Measurements from ENCODE around the gene DLEC1. TPM values are rescaled to one million over a fixed set of nuclear protein-coding genes. Genes with fewer than 3 reads are reported as not detected.
"Not testable (repeated sequence)": the region's sequence is repeated elsewhere in the genome, so short reads cannot be mapped to it uniquely, and the experiment has no call there.

The DLEC1 gene
- total RNA-seq, 4 donors from 2014 or later: 0.44 to 1.7 (median 1.5) TPM

- intact Hi-C loops (cut with DNase I): no loop called here
- Histone ChIP-seq H3K4me1 (peaks cover 0 to 10% of the 10 kb centered on the region in 2 donors), H3K4me3 (replicated peaks in 1 of 3) (no peak overlapping the region), H3K27me3 (no peaks in the 10 kb centered on the region), H3K27ac (no peak overlapping the region), H3K9me3 (no peaks in the 10 kb centered on the region), H3K36me3 (no peaks in the 10 kb centered on the region)
- DNase-seq: peak; percentile 66 to 75
- TF ChIP-seq POLR2A (IDR thresholded peaks at IDR 0.05) (no peak), CTCF (IDR thresholded peaks at IDR 0.05) (no peak)
- 71 to 77% methylated on average over 3 of the region's 3 CpGs for WGBS, 2 donors
These were observed 118.6 kb downstream of the DLEC1 start for GRCh38 chr3:38157595-38157994.

- Histone ChIP-seq H3K4me3 (replicated peaks in 1 of 3) (no peak overlapping the region), H3K4me1 (peaks cover 8 to 15% of the 10 kb centered on the region in 2 donors), H3K9me3 (no peaks in the 10 kb centered on the region), H3K27me3 (no peaks in the 10 kb centered on the region), H3K36me3 (no peaks in the 10 kb centered on the region), H3K27ac (no peak overlapping the region)
- 64 to 75% methylated on average over 5 of the region's 5 CpGs for WGBS, 2 donors
- TF ChIP-seq CTCF (IDR thresholded peaks at IDR 0.05) (no peak), POLR2A (IDR thresholded peaks at IDR 0.05) (no peak)
- no peak for DNase-seq
- intact Hi-C loops (cut with DNase I): no loop called here
These were observed 119.5 kb downstream of the DLEC1 start for GRCh38 chr3:38158472-38158871.

- H3K27ac ChIP-seq; H3K4me3 ChIP-seq (replicated peaks in 1 of 3); intact Hi-C loops (cut with DNase I): not testable (repeated sequence)
These were observed 121.7 kb downstream of the DLEC1 start for GRCh38 chr3:38160704-38161103.

GRCh38 chr3:38163117-38163840 is 124.3 kb downstream of the DLEC1 start:
- WGBS, 2 donors: 86% methylated on average over 12 of the region's 12 CpGs
- Histone ChIP-seq H3K9me3 (no peaks in the 10 kb centered on the region), H3K36me3 (no peaks in the 10 kb centered on the region), H3K27ac (peak overlapping the region in 2 of 3 donors; percentile 96 to 97), H3K4me1 (peaks cover 27 to 30% of the 10 kb centered on the region in 2 donors), H3K4me3 (replicated peaks in 1 of 3) (no peak overlapping the region), H3K27me3 (no peaks in the 10 kb centered on the region)
- no peak for TF ChIP-seq CTCF (IDR thresholded peaks at IDR 0.05)
- no peak for DNase-seq
- intact Hi-C loops (cut with DNase I): no loop called here

More at GRCh38 chr3:38160704-38161103, 121.7 kb downstream of the DLEC1 start:
- not testable (repeated sequence) for H3K9me3 ChIP-seq, H3K36me3 ChIP-seq, DNase-seq, H3K27me3 ChIP-seq
- 94 to 95% methylated on average over 11 of the region's 11 CpGs for WGBS, 2 donors
- H3K4me1 ChIP-seq: peaks cover 17 to 19% of the 10 kb centered on the region in 2 donors

GRCh38 chr3:38163841-38164642 is 125.0 kb downstream of the DLEC1 start:
- TF ChIP-seq POLR2A (IDR thresholded peaks at IDR 0.05): no peak
- peak in 1 of 6 experiments; percentile 3 for TF ChIP-seq CTCF (IDR thresholded peaks at IDR 0.05)
- DNase-seq: peak; percentile 18 to 28
- peak overlapping the region; percentile 96 to 97 (median 96) for H3K27ac ChIP-seq
- no peaks in the 10 kb centered on the region for H3K27me3 ChIP-seq
- H3K36me3 ChIP-seq: no peaks in the 10 kb centered on the region
- H3K9me3 ChIP-seq: no peaks in the 10 kb centered on the region
- peaks cover 27 to 30% of the 10 kb centered on the region in 2 donors for H3K4me1 ChIP-seq
- H3K4me3 ChIP-seq (replicated peaks in 1 of 3): peak overlapping the region in 2 of 3 donors; percentile 30 to 89
- WGBS, 2 donors: 54 to 59% methylated on average over 24 of the region's 24 CpGs
- intact Hi-C loops (cut with DNase I): no loop called here
